Measurements from ENCODE around the gene IFI27. TPM values are rescaled to one million over a fixed set of nuclear protein-coding genes. Genes with fewer than 3 reads are reported as not detected.

IFI27 gene
- total and polyA plus RNA-seq, 9 of the 15 experiments (the other 6 are each of a cell fraction or from before 2014, with no cell fraction given): 0.19 to 3.4 (median 1.4) TPM; not detected in 1

GRCh38 chr14:94119071-94119470 is 8.5 kb downstream of the IFI27 start (continued):
- TF ChIP-seq ASH1L (IDR thresholded peaks at IDR 0.05; ENCODE audit: borderline replicate concordance, low read depth, partially characterized antibody) (no peak), BCOR (IDR thresholded peaks at IDR 0.05) (no peak)

- CTCF ChIA-PET (ENCODE audit: low intra/inter-chr PET ratio): no interaction called here
Measured at GRCh38 chr14:94120667-94121340, 10.3 kb downstream of the IFI27 start.

DNA sequence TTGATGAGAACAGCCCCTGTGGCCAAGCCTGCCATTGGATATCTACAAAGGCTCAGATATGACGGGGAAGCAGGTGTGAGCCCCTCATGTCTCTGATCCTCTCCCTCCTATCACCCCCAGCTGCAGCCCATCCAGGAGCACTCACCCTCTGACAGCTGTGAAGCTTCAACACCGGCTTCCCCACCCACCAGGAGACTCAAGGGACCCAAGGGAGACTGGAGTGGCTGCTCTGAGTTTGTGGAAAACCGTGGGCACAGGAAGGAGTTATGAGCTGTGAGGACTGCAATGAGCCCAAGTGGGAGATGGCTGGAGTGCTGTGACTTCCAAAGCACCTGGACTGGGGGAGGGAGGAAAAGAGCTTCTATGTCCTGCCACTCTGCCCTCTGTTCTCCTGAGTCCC is 10.9 kb downstream of the IFI27 start:
- Histone ChIP-seq H3K36me3 (ENCODE audit: control insufficient read depth, insufficient read depth, low read length) (no peaks in the 10 kb centered on the region), H3K4me1 (replicated peaks in 1 of 2; ENCODE audit: control insufficient read depth in 2 of 2, insufficient read depth in 2 of 2, low read length in 2 of 2) (no peaks in the 10 kb centered on the region; a peak in 1 of 5 replicates), H3K27me3 (ENCODE audit: control insufficient read depth in 2 of 2, insufficient read depth in 2 of 2, low read length in 2 of 2) (peaks cover 0 to 23% of the 10 kb centered on the region in 2 experiments; a peak in 3 of 5 replicates), H3K79me2 (ENCODE audit: control insufficient read depth, insufficient read depth, low read length) (no peaks in the 10 kb centered on the region), H4K20me1 (replicated peaks; ENCODE audit: control insufficient read depth, insufficient read depth, low read length) (no peaks in the 10 kb centered on the region), H2AFZ (ENCODE audit: low read depth, low read length) (no peak overlapping the region), H3K9me3 (replicated peaks; ENCODE audit: control insufficient read depth, insufficient read depth, low read depth, low read length) (no peaks in the 10 kb centered on the region), H3K27ac (ENCODE audit: extremely low read depth, low read depth, low read length) (no peak overlapping the region), H3K9ac (ENCODE audit: insufficient read depth in 1 of 2, low read depth in 2 of 2, low read length in 2 of 2) (no peak overlapping the region), H3K9me1 (ENCODE audit: control insufficient read depth, insufficient read depth, low read length) (no peaks in the 10 kb centered on the region), H3K4me3 (no peak overlapping the region), H3K4me2 (ENCODE audit: insufficient read depth, low read length) (no peak overlapping the region)
- DNase-seq (ENCODE audit: extremely low read depth in 1 of 4, low spot score in 3 of 4) (no peak), FAIRE-seq (no peak), ATAC-seq (no peak)
- 0% methylated on average over 3 of the region's 3 CpGs for WGBS (ENCODE audit: insufficient coverage, low coverage, missing lambda C conversion rate)
- ChIA-PET CTCF (ENCODE audit: low intra/inter-chr PET ratio) (no interaction called here), POLR2A (no interaction called here)
- BruUV-seq (replicated peaks): no TSS peak
- TF ChIP-seq SMARCC2 (IDR thresholded peaks at IDR 0.05; ENCODE audit: low read depth) (no peak), CBX2 (IDR thresholded peaks at IDR 0.05; ENCODE audit: insufficient read depth, low read length, poor library complexity, severe bottlenecking) (no peak), CHD1 (IDR thresholded peaks at IDR 0.05; ENCODE audit: low read length) (no peak), CREB1 (IDR thresholded peaks at IDR 0.05) (no peak), CREB1 (CRISPR knock-in tag; IDR thresholded peaks at IDR 0.05) (no peak), ARNT (IDR thresholded peaks at IDR 0.05) (no peak)
- TF ChIP-seq, protein P1, sequence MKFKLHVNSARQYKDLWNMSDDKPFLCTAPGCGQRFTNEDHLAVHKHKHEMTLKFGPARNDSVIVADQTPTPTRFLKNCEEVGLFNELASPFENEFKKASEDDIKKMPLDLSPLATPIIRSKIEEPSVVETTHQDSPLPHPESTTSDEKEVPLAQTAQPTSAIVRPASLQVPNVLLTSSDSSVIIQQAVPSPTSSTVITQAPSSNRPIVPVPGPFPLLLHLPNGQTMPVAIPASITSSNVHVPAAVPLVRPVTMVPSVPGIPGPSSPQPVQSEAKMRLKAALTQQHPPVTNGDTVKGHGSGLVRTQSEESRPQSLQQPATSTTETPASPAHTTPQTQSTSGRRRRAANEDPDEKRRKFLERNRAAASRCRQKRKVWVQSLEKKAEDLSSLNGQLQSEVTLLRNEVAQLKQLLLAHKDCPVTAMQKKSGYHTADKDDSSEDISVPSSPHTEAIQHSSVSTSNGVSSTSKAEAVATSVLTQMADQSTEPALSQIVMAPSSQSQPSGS (CRISPR knock-in tag; IDR thresholded peaks at IDR 0.05): no peak
- TF ChIP-seq, protein P2, sequence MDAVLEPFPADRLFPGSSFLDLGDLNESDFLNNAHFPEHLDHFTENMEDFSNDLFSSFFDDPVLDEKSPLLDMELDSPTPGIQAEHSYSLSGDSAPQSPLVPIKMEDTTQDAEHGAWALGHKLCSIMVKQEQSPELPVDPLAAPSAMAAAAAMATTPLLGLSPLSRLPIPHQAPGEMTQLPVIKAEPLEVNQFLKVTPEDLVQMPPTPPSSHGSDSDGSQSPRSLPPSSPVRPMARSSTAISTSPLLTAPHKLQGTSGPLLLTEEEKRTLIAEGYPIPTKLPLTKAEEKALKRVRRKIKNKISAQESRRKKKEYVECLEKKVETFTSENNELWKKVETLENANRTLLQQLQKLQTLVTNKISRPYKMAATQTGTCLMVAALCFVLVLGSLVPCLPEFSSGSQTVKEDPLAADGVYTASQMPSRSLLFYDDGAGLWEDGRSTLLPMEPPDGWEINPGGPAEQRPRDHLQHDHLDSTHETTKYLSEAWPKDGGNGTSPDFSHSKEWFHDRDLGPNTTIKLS (IDR thresholded peaks at IDR 0.05; ENCODE audit: borderline replicate concordance, low read depth): no peak
- in situ Hi-C loops (cut with MboI) (no loop called here), intact Hi-C loops (cut with micrococcal nuclease) (no loop called here)

More at GRCh38 chr14:94120667-94121340, 10.3 kb downstream of the IFI27 start:
- H3K79me2 ChIP-seq (ENCODE audit: control insufficient read depth, insufficient read depth, low read length): no peaks in the 10 kb centered on the region
- no peaks in the 10 kb centered on the region for H3K36me3 ChIP-seq (ENCODE audit: control insufficient read depth, insufficient read depth, low read length)
- ATAC-seq: no peak
- no peaks in the 10 kb centered on the region for H3K9me1 ChIP-seq (ENCODE audit: control insufficient read depth, insufficient read depth, low read length)
- in situ Hi-C loops (cut with MboI): no loop called here
- H3K4me2 ChIP-seq (ENCODE audit: insufficient read depth, low read length): no peak overlapping the region
- TF ChIP-seq FOXA1 (IDR thresholded peaks at IDR 0.05; ENCODE audit: borderline replicate concordance): no peak
- no peak for TF ChIP-seq ZFP1 (CRISPR knock-in tag; IDR thresholded peaks at IDR 0.05)
- no peak for TF ChIP-seq KHSRP (IDR thresholded peaks at IDR 0.05)
- no peak for TF ChIP-seq MCM3 (IDR thresholded peaks at IDR 0.05)
- H3K4me1 ChIP-seq (replicated peaks in 1 of 2; ENCODE audit: control insufficient read depth in 2 of 2, insufficient read depth in 2 of 2, low read length in 2 of 2): no peaks in the 10 kb centered on the region; a peak in 1 of 5 replicates
- H3K27ac ChIP-seq (ENCODE audit: extremely low read depth, low read depth, low read length): no peak overlapping the region
- BruUV-seq (replicated peaks): no TSS peak
- no peaks in the 10 kb centered on the region for H4K20me1 ChIP-seq (replicated peaks; ENCODE audit: control insufficient read depth, insufficient read depth, low read length)
- POLR2A ChIA-PET: interaction anchor here (1.0 kb wide), 1 partner anchor 10 kb away, joined by 4 read pairs; the partner anchor contains the start of gene IFI27
- peaks cover 2 to 22% of the 10 kb centered on the region in 2 experiments; a peak in 3 of 5 replicates for H3K27me3 ChIP-seq (ENCODE audit: control insufficient read depth in 2 of 2, insufficient read depth in 2 of 2, low read length in 2 of 2)
- no peak overlapping the region for H2AFZ ChIP-seq (ENCODE audit: low read depth, low read length)
- WGBS (ENCODE audit: insufficient coverage, low coverage, missing lambda C conversion rate): 0% methylated on average over 5 of the region's 5 CpGs
- no peak overlapping the region for H3K9ac ChIP-seq (ENCODE audit: insufficient read depth in 1 of 2, low read depth in 2 of 2, low read length in 2 of 2)
- no peak for DNase-seq (ENCODE audit: extremely low read depth in 1 of 4, low spot score in 3 of 4)
- FAIRE-seq: no peak
- intact Hi-C loops (cut with micrococcal nuclease): no loop called here
- no peak overlapping the region for H3K4me3 ChIP-seq
- no peaks in the 10 kb centered on the region for H3K9me3 ChIP-seq (replicated peaks; ENCODE audit: control insufficient read depth, insufficient read depth, low read depth, low read length)
